SK-N-MC (cell line): ENCODE data around the gene FARS2.

Experiments
- EZH2 ChIP-seq: fragments of 200-600 bp; sonication (generic); IDR thresholded peaks from one replicate; pipeline ENCODE4 v1.6.1; 2017; ENCODE audit warnings: antibody characterized with exemption
- POLR2AphosphoS5 ChIP-seq: IDR thresholded peaks from 2 replicates; pipeline ENCODE4 v1.6.1; 2012; ENCODE audit warnings: mild to moderate bottlenecking, low read depth, low read length, borderline replicate concordance

DNA sequence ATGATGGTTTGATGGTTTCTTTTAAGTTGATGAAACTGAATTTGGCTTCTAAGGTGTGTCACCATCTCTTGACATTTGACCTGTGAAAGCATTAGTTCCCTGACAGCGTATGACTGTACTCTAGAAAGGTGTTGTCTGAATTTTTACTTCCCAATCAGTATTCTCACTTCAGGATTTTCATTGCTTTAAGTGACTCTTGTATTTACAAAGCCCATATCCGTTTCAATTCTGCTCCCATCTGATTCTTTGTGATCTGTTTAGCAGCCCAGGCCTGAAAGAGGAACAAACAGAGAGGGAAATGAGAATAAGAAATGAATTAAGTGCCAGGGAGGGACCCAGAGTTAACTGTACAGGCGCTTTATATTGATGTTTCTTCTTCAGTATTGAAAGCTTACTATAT, 73.7 kb downstream of the FARS2 start:
- TF ChIP-seq EZH2 = no peak
- TF ChIP-seq POLR2AphosphoS5 = no peak
